Measurements from ENCODE around the gene CAPN2.

The CAPN2 gene

GRCh38 chr1:223763251-223763650, 50.9 kb downstream of the CAPN2 start:
- H3K27me3 ChIP-seq (ENCODE audit: insufficient read depth, low read depth), result no peaks in the 10 kb centered on the region
- TF ChIP-seq CTCF (conservative IDR thresholded peaks at IDR 0.05; ENCODE audit: low read depth, low read length), result no peak
- no peaks in the 10 kb centered on the region for H3K4me1 ChIP-seq (ENCODE audit: low read depth, poor library complexity, severe bottlenecking)
- no peak overlapping the region for H3K4me3 ChIP-seq (IDR thresholded peaks at IDR 0.05; ENCODE audit: insufficient read depth, low read depth, low read length)
- no peak overlapping the region for H3K27ac ChIP-seq
- no peak overlapping the region for H3K9ac ChIP-seq
- no peaks in the 10 kb centered on the region for H3K79me2 ChIP-seq (ENCODE audit: insufficient read depth, low read depth)
- H2AFZ ChIP-seq (ENCODE audit: low read depth), result no peak overlapping the region
- H4K20me1 ChIP-seq (ENCODE audit: insufficient read depth), result no peaks in the 10 kb centered on the region
- no peaks in the 10 kb centered on the region for H3K36me3 ChIP-seq (ENCODE audit: insufficient read depth)
- no peak overlapping the region for H3K4me2 ChIP-seq

- Histone ChIP-seq H3K4me2 (no peak overlapping the region), H3K27me3 (ENCODE audit: insufficient read depth, low read depth) (no peaks in the 10 kb centered on the region), H3K27ac (no peak overlapping the region), H3K36me3 (ENCODE audit: insufficient read depth) (no peaks in the 10 kb centered on the region), H4K20me1 (ENCODE audit: insufficient read depth) (no peaks in the 10 kb centered on the region), H3K4me1 (ENCODE audit: low read depth, poor library complexity, severe bottlenecking) (no peaks in the 10 kb centered on the region), H2AFZ (ENCODE audit: low read depth) (no peak overlapping the region), H3K9ac (no peak overlapping the region), H3K4me3 (IDR thresholded peaks at IDR 0.05; ENCODE audit: insufficient read depth, low read depth, low read length) (no peak overlapping the region), H3K79me2 (ENCODE audit: insufficient read depth, low read depth) (no peaks in the 10 kb centered on the region)
- TF ChIP-seq CTCF (conservative IDR thresholded peaks at IDR 0.05; ENCODE audit: low read depth, low read length), result no peak
Measured at GRCh38 chr1:223763881-223764280, 51.5 kb downstream of the CAPN2 start.

GRCh38 chr1:223765036-223765718, 52.8 kb downstream of the CAPN2 start:
- Histone ChIP-seq H3K27me3 (ENCODE audit: insufficient read depth, low read depth) (no peaks in the 10 kb centered on the region), H3K4me2 (no peak overlapping the region), H3K4me3 (IDR thresholded peaks at IDR 0.05; ENCODE audit: insufficient read depth, low read depth, low read length) (no peak overlapping the region), H3K79me2 (ENCODE audit: insufficient read depth, low read depth) (no peaks in the 10 kb centered on the region), H3K4me1 (ENCODE audit: low read depth, poor library complexity, severe bottlenecking) (no peaks in the 10 kb centered on the region), H3K27ac (no peak overlapping the region), H2AFZ (ENCODE audit: low read depth) (no peak overlapping the region), H3K9ac (no peak overlapping the region), H3K36me3 (ENCODE audit: insufficient read depth) (no peaks in the 10 kb centered on the region), H4K20me1 (ENCODE audit: insufficient read depth) (no peaks in the 10 kb centered on the region)
- TF ChIP-seq CTCF (conservative IDR thresholded peaks at IDR 0.05; ENCODE audit: low read depth, low read length), result no peak

GRCh38 chr1:223765719-223766340, 53.5 kb downstream of the CAPN2 start:
- H4K20me1 ChIP-seq (ENCODE audit: insufficient read depth), result no peaks in the 10 kb centered on the region
- no peak overlapping the region for H3K9ac ChIP-seq
- H3K27me3 ChIP-seq (ENCODE audit: insufficient read depth, low read depth), result no peaks in the 10 kb centered on the region
- H3K79me2 ChIP-seq (ENCODE audit: insufficient read depth, low read depth), result no peaks in the 10 kb centered on the region
- H3K4me2 ChIP-seq, result no peak overlapping the region
- no peak overlapping the region for H3K4me3 ChIP-seq (IDR thresholded peaks at IDR 0.05; ENCODE audit: insufficient read depth, low read depth, low read length)
- no peak for TF ChIP-seq CTCF (conservative IDR thresholded peaks at IDR 0.05; ENCODE audit: low read depth, low read length)
- no peaks in the 10 kb centered on the region for H3K36me3 ChIP-seq (ENCODE audit: insufficient read depth)
- H3K4me1 ChIP-seq (ENCODE audit: low read depth, poor library complexity, severe bottlenecking), result no peaks in the 10 kb centered on the region
- H2AFZ ChIP-seq (ENCODE audit: low read depth), result no peak overlapping the region
- H3K27ac ChIP-seq, result no peak overlapping the region
